ENCODE data around the gene HTR7. TPM values are rescaled to one million over a fixed set of nuclear protein-coding genes. Genes with fewer than 3 reads are reported as not detected.

The HTR7 gene
- total RNA-seq, 1 donor from 2014 or later = 13.3 TPM

DNA sequence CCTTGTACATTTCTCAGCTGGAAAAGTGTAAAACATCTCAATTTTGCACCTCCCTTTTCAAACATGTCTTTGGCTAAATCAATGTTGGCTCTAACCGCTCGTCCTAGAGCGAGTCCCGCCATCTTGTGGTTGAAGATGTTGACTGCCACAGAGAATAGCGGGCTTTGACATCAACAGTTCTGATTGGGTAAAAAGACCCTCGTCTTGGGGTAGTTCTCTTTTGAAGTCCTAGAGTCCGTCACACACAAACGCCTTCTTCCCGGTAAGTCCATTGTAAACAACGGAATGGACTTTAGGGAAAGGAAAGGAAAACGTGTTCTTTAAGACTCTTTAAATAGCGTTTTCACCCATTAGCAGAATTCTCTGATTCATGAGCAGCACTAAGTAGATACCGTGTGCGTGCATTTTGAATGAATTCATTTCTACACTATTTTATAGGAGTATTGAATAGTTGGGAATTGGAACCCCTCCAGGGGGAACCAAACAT is 13.5 kb upstream of the HTR7 start:
- peak; percentile 61 for DNase-seq
- Mint-ChIP-seq H3K27ac (ENCODE audit: unreplicated experiment) (no peak overlapping the region), H3K4me3 (ENCODE audit: unreplicated experiment) (peak overlapping the region; percentile 99), H3K27me3 (ENCODE audit: unreplicated experiment) (peaks cover 2% of the 10 kb centered on the region), H3K4me1 (ENCODE audit: low read depth, unreplicated experiment) (peaks cover 10% of the 10 kb centered on the region), H3K9me3 (ENCODE audit: unreplicated experiment) (peaks cover 3% of the 10 kb centered on the region), H3K36me3 (ENCODE audit: unreplicated experiment) (no peaks in the 10 kb centered on the region)
- peak; percentile 61 for TF ChIP-seq CTCF (IDR thresholded peaks at IDR 0.05; ENCODE audit: partially characterized antibody, unreplicated experiment)

GRCh38 chr10:90866050-90866598 is 8.3 kb upstream of the HTR7 start:
- Mint-ChIP-seq H3K4me1 (ENCODE audit: low read depth, unreplicated experiment) (peaks cover 2% of the 10 kb centered on the region), H3K4me3 (ENCODE audit: unreplicated experiment) (no peak overlapping the region), H3K27me3 (ENCODE audit: unreplicated experiment) (peaks cover 2% of the 10 kb centered on the region), H3K36me3 (ENCODE audit: unreplicated experiment) (no peaks in the 10 kb centered on the region), H3K9me3 (ENCODE audit: unreplicated experiment) (peaks cover 2% of the 10 kb centered on the region), H3K27ac (ENCODE audit: unreplicated experiment) (no peak overlapping the region)
- TF ChIP-seq CTCF (IDR thresholded peaks at IDR 0.05; ENCODE audit: partially characterized antibody, unreplicated experiment) = no peak
- DNase-seq = no peak

- no peak for DNase-seq
Measured at GRCh38 chr10:90865401-90865800, 7.6 kb upstream of the HTR7 start.

DNA sequence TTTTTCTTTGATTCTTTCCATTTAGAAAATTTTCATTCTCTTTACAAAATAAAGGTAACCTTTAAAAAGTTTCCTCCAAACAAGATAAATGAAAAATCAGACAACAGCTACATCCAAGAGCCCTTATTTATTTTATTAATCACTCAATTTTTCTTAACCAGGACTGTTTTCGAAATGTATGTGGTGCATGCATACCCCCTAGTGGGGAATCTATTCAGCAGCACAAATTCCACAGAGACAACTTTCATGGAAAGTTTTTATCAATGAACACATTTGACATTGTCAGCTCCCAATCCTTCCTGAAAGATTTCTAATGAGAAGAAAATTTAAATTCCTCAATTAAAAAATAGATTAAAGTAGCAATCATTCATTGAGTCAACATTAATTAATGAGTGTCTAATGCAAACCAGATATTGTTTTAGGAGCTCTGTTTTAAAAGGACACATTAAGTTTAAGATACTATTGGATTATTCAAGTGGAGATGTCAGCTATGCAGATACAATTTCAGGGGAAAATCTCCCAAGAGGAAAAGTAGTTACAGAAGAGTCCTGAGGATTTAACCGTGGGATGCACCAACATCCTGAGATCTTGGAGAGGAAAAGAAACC is 5.2 kb upstream of the HTR7 start:
- peak; percentile 82 for TF ChIP-seq CTCF (IDR thresholded peaks at IDR 0.05; ENCODE audit: partially characterized antibody, unreplicated experiment)
- H3K27ac Mint-ChIP-seq (ENCODE audit: unreplicated experiment) = no peak overlapping the region
- H3K27me3 Mint-ChIP-seq (ENCODE audit: unreplicated experiment) = no peaks in the 10 kb centered on the region
- peaks cover 5% of the 10 kb centered on the region for H3K4me1 Mint-ChIP-seq (ENCODE audit: low read depth, unreplicated experiment)
- H3K4me3 Mint-ChIP-seq (ENCODE audit: unreplicated experiment) = no peak overlapping the region
- peaks cover 3% of the 10 kb centered on the region for H3K9me3 Mint-ChIP-seq (ENCODE audit: unreplicated experiment)
- DNase-seq = no peak
- H3K36me3 Mint-ChIP-seq (ENCODE audit: unreplicated experiment) = no peaks in the 10 kb centered on the region

More at GRCh38 chr10:90865401-90865800, 7.6 kb upstream of the HTR7 start:
- peak; percentile 25 for TF ChIP-seq CTCF (IDR thresholded peaks at IDR 0.05; ENCODE audit: partially characterized antibody, unreplicated experiment)
- no peaks in the 10 kb centered on the region for H3K36me3 Mint-ChIP-seq (ENCODE audit: unreplicated experiment)
- H3K4me3 Mint-ChIP-seq (ENCODE audit: unreplicated experiment) = no peak overlapping the region
- H3K27me3 Mint-ChIP-seq (ENCODE audit: unreplicated experiment) = peaks cover 1% of the 10 kb centered on the region
- no peaks in the 10 kb centered on the region for H3K4me1 Mint-ChIP-seq (ENCODE audit: low read depth, unreplicated experiment)
- H3K9me3 Mint-ChIP-seq (ENCODE audit: unreplicated experiment) = no peaks in the 10 kb centered on the region
- H3K27ac Mint-ChIP-seq (ENCODE audit: unreplicated experiment) = no peak overlapping the region

GRCh38 chr10:90860790-90861189 is 3.0 kb upstream of the HTR7 start:
- H3K27ac Mint-ChIP-seq (ENCODE audit: unreplicated experiment) = no peak overlapping the region
- H3K4me1 Mint-ChIP-seq (ENCODE audit: low read depth, unreplicated experiment) = peaks cover 8% of the 10 kb centered on the region
- H3K27me3 Mint-ChIP-seq (ENCODE audit: unreplicated experiment) = peaks cover 8% of the 10 kb centered on the region
- no peak overlapping the region for H3K4me3 Mint-ChIP-seq (ENCODE audit: unreplicated experiment)
- no peak for DNase-seq
- peaks cover 9% of the 10 kb centered on the region for H3K9me3 Mint-ChIP-seq (ENCODE audit: unreplicated experiment)
- H3K36me3 Mint-ChIP-seq (ENCODE audit: unreplicated experiment) = no peaks in the 10 kb centered on the region
- no peak for TF ChIP-seq CTCF (IDR thresholded peaks at IDR 0.05; ENCODE audit: partially characterized antibody, unreplicated experiment)

Data from glutamatergic neuron (in vitro differentiated cells).